Gastrocnemius medialis (tissue), 4 donors: ENCODE measurements around the gene FRMD4B.

Experiments used
- CTCF ChIP-seq, 5 experiments: fragments of 450-650 bp in 3 of 5; fragments of 200-600 bp in 2 of 5; sonication (generic) in 2 of 5; IDR thresholded peaks in 4 of 5; conservative IDR thresholded peaks in 1 of 5; 1 replicate in 4 of 5; 2 replicates in 1 of 5; pipeline ENCODE4 v1.5.1; 2016 to 2019; ENCODE audit warnings: antibody characterized with exemption in 5 of 5, mild to moderate bottlenecking in 3 of 5, moderate library complexity in 3 of 5
- POLR2A ChIP-seq, 2 donors: fragments of 450-650 bp; IDR thresholded peaks; one replicate each; pipeline ENCODE4 v1.6.1; 2017; ENCODE audit warnings: antibody characterized with exemption in 2 of 2, mild to moderate bottlenecking in 2 of 2, moderate library complexity in 2 of 2

GRCh38 chr3:69235882-69236281, 150.0 kb downstream of the FRMD4B start:
- TF ChIP-seq CTCF (IDR thresholded peaks at IDR 0.05 in 4 of 5, conservative IDR thresholded peaks at IDR 0.05 in 1 of 5), result no peak
- no peak for TF ChIP-seq POLR2A (IDR thresholded peaks at IDR 0.05)
